HFFc6 (cell line): ENCODE results near the gene ZNF732. TPM values are rescaled to one million over a fixed set of nuclear protein-coding genes. Genes with fewer than 3 reads are reported as not detected.

ENCODE experiments used
- DNase-seq: peaks from one replicate; pipeline ENCODE4 v3.0.0-alpha.2; 2018
- H3K27ac Mint-ChIP-seq: 2 replicates; pipeline ENCODE4 v1.8.0; 2020; ENCODE audit warnings: mild to moderate bottlenecking, mixed read lengths
- H3K27me3 Mint-ChIP-seq: 2 replicates; pipeline ENCODE4 v1.8.0; 2021; ENCODE audit warnings: mild to moderate bottlenecking, moderate library complexity, mixed read lengths; ENCODE audit not compliant: insufficient read depth
- H3K36me3 Mint-ChIP-seq: 2 replicates; pipeline ENCODE4 v1.8.0; 2021; ENCODE audit warnings: low read depth, mixed read lengths
- H3K4me1 Mint-ChIP-seq: 2 replicates; pipeline ENCODE4 v1.8.0; 2020; ENCODE audit warnings: low read depth, mixed read lengths
- H3K4me3 Mint-ChIP-seq: 2 replicates; pipeline ENCODE4 v1.8.0; 2020; ENCODE audit warnings: mild to moderate bottlenecking, moderate library complexity, mixed read lengths
- H3K9me3 Mint-ChIP-seq: 2 replicates; pipeline ENCODE4 v1.8.0; 2020; ENCODE audit warnings: mild to moderate bottlenecking, mixed read lengths
- CTCF ChIP-seq: fragments of 200-600 bp; sonication (generic); IDR thresholded peaks from 2 replicates; pipeline ENCODE4 v1.5.0; 2021; ENCODE audit warnings: antibody characterized with exemption, mild to moderate bottlenecking
- total RNA-seq, 6 experiments: library from RNA; stranded (reverse); fragmentation: NEBNext Ultra II Directional; extraction: Animal tissue kit (Norgen Biotek cat#: 25700); gene quantifications; 2 replicates in 1 of 6; 3 replicates in 5 of 6; pipeline ENCODE4 v1.2.3, GENCODE V29; 2021

The ZNF732 gene
- total RNA-seq, 6 experiments from 2014 or later, result not detected

- peaks cover 25% of the 10 kb centered on the region for H3K36me3 Mint-ChIP-seq
- H3K27me3 Mint-ChIP-seq, result no peaks in the 10 kb centered on the region; the same call in 1 of the 2 replicates
- H3K27ac Mint-ChIP-seq, result peak overlapping the region; percentile 84; the same call in 1 of the 2 replicates
- TF ChIP-seq CTCF, result no peak
- H3K4me1 Mint-ChIP-seq, result peaks cover 4% of the 10 kb centered on the region; the same call in 1 of the 2 replicates
- H3K4me3 Mint-ChIP-seq, result peak overlapping the region; percentile 94; the same call in 1 of the 2 replicates
- DNase-seq, result no peak
- peaks cover 62% of the 10 kb centered on the region for H3K9me3 Mint-ChIP-seq
Measured at GRCh38 chr4:336893-337142, 31.5 kb upstream of the ZNF732 start.

DNA sequence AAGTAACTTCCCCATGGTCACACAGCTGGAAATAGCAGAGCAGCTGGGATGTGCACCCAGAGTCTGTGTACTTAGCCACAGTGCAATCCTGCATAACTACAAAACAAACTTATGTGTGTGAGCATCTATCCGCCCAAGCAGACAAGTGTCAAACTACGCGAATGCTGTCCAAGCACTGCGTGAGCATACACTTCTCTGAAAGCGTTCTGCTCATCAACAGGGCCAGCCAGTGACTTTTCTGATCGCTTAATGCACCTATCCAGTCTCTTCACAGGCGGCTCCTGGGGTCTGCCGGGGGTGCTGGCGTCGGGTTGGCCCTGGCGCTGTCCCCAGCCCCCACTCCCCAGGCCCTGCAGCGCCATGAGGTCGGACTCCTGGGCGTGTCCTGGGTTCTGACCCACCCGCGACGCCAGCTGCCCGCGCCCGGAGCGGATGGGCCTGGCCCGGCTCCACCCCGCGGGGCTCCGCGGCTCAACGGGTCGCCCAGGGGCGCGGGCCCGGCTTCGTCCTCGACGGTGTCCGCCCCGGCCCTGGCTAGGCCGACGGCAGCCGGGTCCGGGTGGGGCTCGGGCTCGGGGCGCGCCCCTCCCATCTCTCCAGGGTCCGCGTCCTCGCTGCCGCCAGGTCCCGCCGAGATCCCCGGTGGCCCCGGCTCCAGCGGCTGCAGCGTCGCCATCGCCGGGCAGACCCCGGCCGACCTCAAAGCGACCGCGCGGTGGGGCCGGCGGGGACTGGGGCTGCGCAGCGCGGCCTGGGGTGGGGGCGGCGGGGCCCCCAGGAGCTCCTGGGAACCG, 31.0 kb upstream of the ZNF732 start:
- Mint-ChIP-seq H3K27me3 (no peaks in the 10 kb centered on the region; the same call in 1 of the 2 replicates), H3K4me1 (peaks cover 4% of the 10 kb centered on the region; the same call in 1 of the 2 replicates), H3K27ac (no peak overlapping the region), H3K36me3 (peaks cover 20% of the 10 kb centered on the region), H3K9me3 (peaks cover 57% of the 10 kb centered on the region), H3K4me3 (peak overlapping the region; percentile 30; the same call in 1 of the 2 replicates)
- TF ChIP-seq CTCF, result no peak
- no peak for DNase-seq

DNA sequence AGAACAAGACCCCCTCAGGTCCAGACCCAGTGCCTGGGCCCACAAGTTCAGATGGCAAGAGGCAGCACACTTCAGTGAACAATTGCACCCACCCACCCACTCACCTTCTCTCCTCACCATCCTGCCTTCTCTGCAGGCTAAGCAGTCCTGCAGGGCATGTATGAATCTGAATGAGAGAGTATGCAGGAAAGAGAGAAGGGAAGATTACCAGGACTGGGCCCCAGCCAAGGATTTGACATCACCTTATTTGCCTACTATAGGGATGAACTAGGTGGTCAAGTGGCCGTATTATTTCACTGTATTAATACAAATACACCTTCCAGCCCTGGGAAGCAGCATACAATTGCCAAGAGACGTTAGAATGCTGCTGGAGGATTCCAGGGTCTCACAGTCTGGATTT, 30.2 kb upstream of the ZNF732 start:
- Mint-ChIP-seq H3K27me3 (no peaks in the 10 kb centered on the region; the same call in 1 of the 2 replicates), H3K9me3 (peaks cover 51% of the 10 kb centered on the region), H3K27ac (no peak overlapping the region), H3K4me3 (no peak overlapping the region), H3K36me3 (peaks cover 19% of the 10 kb centered on the region), H3K4me1 (peaks cover 4% of the 10 kb centered on the region; the same call in 1 of the 2 replicates)
- TF ChIP-seq CTCF, result no peak
- DNase-seq, result no peak

DNA sequence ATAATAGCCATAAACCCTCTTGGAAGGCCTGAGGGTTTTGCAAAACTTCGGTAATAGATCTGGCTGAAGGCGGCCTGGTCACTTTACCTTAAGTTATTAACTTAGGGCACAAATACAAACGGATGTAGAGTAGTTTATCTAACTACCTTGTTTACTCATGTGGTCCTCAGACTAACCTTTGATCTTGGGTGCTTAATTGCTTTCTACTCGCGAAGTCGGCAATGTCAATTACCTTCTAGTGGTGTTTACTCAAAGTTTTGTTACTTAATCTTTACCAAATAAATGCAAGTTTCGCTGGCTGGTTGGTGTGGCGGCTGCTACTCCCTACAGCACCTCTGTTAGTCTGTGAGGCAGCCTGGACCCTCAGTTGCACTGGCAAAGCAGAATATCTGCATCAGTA, 23.5 kb upstream of the ZNF732 start:
- Mint-ChIP-seq H3K4me3 (no peak overlapping the region), H3K4me1 (no peaks in the 10 kb centered on the region), H3K9me3 (peaks cover 34% of the 10 kb centered on the region), H3K36me3 (no peaks in the 10 kb centered on the region), H3K27me3 (no peaks in the 10 kb centered on the region; the same call in 1 of the 2 replicates), H3K27ac (no peak overlapping the region)
- no peak for DNase-seq
- no peak for TF ChIP-seq CTCF

DNA sequence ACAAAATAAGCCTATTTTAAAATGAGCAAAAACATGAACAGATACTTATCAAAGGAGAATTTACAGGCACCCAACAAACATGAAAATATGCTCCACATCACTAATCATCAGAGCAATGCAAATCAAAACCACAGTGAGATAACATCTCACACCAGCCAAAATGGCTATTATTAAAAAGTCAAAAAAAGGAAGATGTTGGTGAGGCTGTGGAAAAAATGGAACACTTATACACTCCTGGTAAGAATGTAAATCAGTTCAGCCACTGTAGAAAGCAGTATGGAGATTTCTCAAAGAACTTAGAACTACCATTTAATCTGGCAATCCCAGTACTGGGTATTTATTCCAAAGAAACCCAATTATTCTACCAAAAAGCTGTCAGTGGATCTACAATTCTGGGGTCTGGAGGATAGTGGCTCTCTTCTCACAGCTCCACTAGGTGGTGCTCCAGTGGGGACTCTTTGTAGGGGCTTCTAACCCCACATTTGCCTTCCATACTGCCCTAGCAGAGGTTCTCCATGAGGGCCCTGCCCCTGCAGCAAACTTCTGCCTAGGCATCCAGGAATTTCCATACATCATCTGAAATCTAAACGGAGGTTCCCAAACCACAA, 9.1 kb upstream of the ZNF732 start:
- H3K4me3 Mint-ChIP-seq, result no peak overlapping the region
- peaks cover 23% of the 10 kb centered on the region for H3K36me3 Mint-ChIP-seq
- peaks cover 2% of the 10 kb centered on the region; the same call in 1 of the 2 replicates for H3K27me3 Mint-ChIP-seq
- H3K27ac Mint-ChIP-seq, result no peak overlapping the region
- H3K4me1 Mint-ChIP-seq, result no peaks in the 10 kb centered on the region
- TF ChIP-seq CTCF, result no peak
- DNase-seq, result no peak
- peaks cover 80% of the 10 kb centered on the region for H3K9me3 Mint-ChIP-seq
